ENCODE data around the gene TMEM255B.

DNA sequence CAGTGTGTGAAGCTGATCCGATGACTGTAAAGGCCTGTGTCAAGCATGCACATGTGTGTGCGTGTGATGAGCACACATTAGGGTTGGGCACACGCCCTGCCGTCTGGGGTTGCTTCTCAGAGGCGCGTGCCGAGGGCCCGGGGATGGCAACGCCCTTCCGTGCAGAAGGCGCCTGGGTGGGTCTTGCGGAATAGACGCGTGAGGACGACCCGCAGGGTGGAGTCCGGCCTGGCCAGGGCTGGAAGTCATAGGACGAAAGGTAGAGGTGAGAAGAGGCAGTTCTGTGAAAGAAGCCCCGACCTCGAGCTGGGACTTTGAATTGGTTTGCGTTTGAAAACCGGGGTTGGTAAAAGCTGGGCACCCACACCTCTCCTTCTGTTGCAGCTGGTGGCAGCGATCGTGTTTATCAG lies 35.7 kb downstream of the TMEM255B start:
- TF ChIP-seq, protein P1, sequence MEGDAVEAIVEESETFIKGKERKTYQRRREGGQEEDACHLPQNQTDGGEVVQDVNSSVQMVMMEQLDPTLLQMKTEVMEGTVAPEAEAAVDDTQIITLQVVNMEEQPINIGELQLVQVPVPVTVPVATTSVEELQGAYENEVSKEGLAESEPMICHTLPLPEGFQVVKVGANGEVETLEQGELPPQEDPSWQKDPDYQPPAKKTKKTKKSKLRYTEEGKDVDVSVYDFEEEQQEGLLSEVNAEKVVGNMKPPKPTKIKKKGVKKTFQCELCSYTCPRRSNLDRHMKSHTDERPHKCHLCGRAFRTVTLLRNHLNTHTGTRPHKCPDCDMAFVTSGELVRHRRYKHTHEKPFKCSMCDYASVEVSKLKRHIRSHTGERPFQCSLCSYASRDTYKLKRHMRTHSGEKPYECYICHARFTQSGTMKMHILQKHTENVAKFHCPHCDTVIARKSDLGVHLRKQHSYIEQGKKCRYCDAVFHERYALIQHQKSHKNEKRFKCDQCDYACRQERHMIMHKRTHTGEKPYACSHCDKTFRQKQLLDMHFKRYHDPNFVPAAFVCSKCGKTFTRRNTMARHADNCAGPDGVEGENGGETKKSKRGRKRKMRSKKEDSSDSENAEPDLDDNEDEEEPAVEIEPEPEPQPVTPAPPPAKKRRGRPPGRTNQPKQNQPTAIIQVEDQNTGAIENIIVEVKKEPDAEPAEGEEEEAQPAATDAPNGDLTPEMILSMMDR (IDR thresholded peaks at IDR 0.05) = no peak
- TF ChIP-seq POLR2A (IDR thresholded peaks at IDR 0.05) (no peak), POLR2AphosphoS5 (IDR thresholded peaks at IDR 0.05) (no peak)

Measured in prostate gland (tissue), 2 donors.